NCI-H345 treated with DMSO at 0.1 percent for 48 hours (cell line): Measurements from ENCODE around the gene KLHL29.
"Not testable (repeated sequence)": the region's sequence is repeated elsewhere in the genome, so short reads cannot be mapped to it uniquely, and the experiment has no call there.

Experiments used
- DNase-seq: peaks from one replicate; lab custom pipeline; 2025; ENCODE audit not compliant: unreplicated experiment; lab: John Stamatoyannopoulos, UW

KLHL29 gene

DNA sequence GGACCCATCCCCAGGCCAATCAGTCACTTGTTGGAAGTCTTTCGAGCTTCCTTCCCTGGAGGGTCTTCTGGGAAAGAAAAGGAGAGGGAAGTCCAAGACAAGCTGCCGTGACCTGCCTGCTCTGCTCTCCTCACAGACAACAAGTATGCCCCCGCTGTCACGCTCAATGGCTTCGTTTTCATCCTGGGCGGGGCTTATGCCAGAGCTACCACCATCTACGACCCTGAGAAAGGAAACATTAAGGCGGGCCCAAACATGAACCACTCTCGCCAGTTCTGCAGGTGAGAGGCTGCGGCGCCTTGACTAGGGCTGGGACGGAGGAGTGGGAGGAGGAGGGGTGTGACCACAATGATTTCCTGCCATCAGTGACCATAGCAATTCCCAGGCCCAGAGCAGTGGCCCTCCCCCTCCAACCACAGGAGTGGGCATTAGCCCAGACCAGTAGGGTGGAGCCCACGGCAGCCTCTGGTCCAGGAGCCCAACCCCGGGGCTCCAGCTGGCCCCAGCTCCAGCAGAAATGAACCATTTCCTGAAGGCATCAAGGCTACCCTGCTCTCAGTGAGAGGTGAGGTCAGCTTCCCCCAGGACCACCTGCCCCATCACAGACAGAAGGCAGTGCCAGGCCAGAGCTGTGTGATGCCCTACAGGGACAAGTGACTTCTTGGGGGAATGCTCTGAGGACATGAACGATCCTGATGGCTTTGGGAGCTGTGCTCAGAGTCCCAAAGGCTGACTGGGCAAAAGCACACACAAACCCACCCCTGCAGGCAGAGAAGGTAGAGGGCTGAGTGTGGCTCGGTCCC, 318.8 kb downstream of the KLHL29 start:
- no peak for DNase-seq

DNA sequence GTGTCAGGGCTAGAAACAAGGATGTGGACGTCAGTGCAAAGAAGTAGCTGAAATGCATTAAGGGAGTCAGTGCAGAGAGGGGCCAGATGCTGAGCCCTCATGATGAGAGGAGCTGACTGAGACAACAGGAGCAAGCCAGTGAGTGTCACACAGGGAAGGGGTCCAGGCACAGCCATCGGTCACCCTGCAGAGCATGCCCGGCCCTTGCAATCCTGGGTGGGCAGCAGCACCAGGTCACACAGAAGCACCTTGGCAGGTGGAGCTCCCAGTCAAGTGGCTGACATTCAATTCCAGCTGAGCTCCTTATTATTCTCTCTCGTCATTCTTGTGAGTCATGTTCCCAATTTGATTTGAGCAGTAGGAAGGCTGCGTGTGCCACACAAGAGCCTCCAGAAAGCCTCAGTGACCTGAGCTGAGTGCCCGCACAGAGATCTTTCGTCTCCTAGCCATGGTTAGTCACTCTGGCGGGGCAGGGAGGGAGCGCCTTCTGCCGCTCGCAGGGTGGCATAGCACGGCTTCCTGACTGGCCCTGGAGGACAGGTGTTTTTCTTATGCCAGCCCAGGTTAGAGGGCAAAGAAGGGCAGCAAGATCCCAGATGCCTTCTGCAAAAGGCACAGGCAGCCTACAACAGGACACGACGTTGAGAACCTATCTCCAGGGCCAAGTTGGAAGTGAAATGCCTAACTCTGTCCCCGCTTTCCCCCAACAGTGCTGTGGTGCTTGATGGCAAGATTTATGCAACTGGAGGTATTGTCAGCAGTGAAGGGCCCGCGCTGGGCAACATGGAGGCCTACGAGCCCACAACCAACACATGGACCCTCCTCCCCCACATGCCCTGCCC, 321.0 kb downstream of the KLHL29 start:
- no peak for DNase-seq

- DNase-seq: no peak
Observed at GRCh38 chr2:23706613-23707078, 321.7 kb downstream of the KLHL29 start.

GRCh38 chr2:23707096-23707495, 322.1 kb downstream of the KLHL29 start:
- no peak for DNase-seq

- peak; percentile 22 for DNase-seq
Observed at GRCh38 chr2:23708771-23709170, 323.8 kb downstream of the KLHL29 start.

- DNase-seq: peak; percentile 14
Observed at GRCh38 chr2:23709311-23709710, 324.3 kb downstream of the KLHL29 start.

DNA sequence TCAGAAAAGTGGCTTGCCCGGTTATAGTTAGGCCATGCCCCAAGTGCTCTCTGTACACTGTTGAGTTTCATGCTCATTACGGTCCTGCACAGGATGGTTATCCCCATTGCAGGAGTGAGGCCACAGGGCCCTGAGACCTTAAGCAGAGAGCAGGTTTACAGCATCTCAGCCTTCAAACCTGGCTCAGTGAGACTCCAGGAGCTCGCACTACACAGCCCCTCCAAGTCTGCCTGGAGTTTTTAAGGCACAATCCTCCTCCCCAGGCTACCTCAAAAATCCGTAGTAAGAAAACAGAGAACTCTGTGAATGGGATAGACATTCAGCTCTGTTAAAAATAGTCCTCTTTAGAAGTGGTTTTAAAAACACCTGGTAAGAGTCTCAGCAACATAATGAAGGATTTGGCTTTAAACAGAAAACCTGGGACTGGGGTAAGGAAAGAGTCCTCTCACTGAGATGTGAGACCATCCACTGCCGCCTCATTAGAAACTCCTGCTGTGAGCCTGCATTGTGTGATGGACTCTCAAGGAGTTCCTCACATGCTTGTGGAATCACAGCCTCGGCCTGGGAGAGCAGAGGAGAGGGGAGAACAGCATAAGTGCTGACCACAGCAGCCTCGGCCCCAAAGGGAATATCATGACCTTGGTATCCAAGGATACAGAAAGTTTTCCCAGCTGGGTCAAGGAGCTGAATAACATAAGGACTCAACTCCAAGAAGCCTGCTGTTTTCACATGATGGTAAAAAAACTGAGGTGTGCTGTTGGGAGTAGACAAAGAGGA, 327.2 kb downstream of the KLHL29 start:
- no peak for DNase-seq

- no peak for DNase-seq
Observed at GRCh38 chr2:23712756-23713151, 327.8 kb downstream of the KLHL29 start.

DNA sequence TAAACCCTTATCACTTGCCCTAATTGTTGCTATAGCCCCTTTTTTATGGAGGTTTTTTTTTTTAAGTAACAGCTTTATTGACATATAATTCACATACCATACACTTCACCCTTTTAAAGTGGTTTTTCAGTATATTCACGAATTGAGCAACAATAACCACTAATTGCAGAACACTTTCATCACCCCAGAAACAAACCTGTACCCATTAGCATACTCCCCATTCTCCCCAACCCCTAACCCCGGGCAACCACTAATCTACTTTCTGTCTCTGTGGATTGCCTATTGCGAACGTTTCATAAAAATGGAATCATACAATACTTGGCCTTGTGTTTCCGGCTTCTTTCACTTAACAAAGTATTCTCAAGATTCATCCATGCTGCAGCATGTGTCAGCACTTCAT, 328.4 kb downstream of the KLHL29 start:
- no peak for DNase-seq

- DNase-seq: no peak
Observed at GRCh38 chr2:23718931-23719700, 334.1 kb downstream of the KLHL29 start.

- no peak for DNase-seq
Observed at GRCh38 chr2:23719716-23720115, 334.7 kb downstream of the KLHL29 start.

DNA sequence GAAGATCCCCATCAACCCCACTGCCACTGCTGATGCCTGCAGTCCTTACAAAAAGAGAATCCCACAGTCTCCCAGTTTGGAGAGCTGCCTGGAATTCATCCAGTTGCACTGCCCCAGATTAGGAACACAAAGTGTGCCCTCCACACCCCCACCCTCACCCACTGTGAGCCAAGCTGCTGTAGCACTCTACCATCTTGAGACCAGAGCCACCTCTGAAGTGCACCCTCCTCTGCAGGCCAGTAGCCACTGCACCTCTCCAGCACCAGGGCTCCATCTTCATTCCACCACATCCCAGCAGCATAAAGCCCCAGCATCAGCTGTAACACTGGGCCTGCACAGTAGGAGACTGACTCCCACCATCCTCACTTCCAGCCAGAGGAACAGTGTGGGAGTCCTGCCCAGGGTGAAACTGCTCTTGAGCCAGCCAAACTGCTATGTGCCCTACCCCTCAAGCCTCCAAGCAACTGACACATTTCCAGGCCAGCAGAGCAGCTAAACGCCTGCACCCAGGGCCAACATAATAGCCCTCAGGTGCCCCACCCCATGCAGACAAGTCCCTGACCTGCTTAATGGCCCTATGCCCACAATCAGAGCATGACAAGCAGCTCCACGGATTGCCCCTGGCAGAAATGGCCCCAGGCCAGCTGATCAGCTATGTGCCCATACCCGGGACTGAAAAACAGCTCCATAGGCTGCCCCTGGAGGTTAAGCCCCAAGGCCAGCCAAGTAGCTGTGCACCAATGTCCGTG, 335.9 kb downstream of the KLHL29 start:
- no peak for DNase-seq

DNA sequence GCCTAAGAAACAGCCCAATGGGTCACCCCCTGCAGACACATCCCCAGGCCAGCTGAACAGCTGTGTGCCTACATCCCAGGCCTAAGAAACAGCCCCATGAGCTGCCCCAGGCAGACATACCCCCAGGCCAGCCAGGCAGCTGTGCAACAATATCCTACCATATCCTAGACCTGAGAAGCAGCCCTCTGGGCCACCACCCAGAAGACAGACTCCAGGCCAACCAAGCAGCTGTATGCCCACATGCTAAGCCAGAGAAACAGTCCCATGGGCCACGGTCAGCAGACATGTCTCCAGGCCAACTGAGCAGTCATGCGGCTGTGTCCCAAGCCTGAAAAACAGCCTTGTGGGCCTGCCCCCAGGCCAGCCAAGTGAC, 336.5 kb downstream of the KLHL29 start:
- DNase-seq: no peak

DNA sequence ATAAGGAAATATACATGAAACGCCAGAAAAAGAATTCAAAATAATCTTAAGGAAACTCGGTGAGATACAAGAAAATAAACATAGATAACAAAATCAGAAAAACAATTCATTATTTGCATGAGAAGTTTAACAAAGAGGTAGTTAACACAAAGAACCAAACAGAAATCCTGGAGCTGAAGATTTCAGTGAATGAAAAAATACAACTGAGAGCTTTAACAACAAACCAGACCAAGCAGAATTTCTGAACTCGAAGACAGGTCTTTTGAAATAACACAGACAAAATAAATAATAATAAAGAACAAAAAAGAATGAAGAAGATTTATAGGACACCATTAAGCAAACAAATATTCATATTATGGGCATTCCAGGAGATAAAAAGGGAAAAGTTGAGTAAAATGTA, 337.3 kb downstream of the KLHL29 start:
- DNase-seq: no peak

DNA sequence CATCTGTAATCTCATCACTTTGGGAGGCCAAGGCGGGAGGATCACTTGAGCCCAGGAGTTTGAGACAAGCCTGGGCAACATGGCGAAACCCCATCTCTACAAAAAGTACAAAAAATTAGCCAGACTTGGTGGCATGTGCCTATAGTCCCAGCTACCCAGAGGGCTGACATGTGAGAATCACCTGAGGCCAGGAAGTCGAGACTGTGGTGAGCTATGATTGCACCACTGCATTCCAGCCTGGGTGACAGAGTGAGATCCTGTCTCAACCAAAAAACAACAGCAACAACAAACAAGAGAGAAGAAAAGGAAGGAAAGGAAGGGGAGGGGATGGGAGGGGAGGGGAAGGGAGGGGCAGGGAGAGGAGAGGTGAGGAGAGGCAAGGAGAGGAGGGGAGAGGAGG, 338.1 kb downstream of the KLHL29 start:
- not testable (repeated sequence) for DNase-seq

GRCh38 chr2:23734416-23734815, 349.4 kb downstream of the KLHL29 start:
- DNase-seq: no peak

DNA sequence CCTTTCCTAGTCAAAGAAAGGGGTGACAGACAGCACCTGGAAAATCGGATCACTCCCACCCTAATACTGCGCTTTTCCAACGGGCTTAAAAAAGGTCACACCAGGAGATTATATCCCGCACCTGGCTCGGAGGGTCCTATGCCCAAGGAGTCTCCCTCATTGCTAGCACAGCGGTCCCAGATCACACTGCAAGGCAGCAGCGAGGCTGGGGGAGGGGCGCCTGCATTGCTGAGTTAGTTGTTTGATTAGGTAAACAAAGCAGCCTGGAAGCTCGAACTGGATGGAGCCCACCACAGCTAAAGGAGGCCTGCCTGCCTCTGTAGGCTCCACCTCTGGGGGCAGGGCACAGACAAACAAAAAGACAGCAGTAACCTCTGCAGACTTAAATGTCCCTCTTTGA, 351.8 kb downstream of the KLHL29 start:
- not testable (repeated sequence) for DNase-seq

DNA sequence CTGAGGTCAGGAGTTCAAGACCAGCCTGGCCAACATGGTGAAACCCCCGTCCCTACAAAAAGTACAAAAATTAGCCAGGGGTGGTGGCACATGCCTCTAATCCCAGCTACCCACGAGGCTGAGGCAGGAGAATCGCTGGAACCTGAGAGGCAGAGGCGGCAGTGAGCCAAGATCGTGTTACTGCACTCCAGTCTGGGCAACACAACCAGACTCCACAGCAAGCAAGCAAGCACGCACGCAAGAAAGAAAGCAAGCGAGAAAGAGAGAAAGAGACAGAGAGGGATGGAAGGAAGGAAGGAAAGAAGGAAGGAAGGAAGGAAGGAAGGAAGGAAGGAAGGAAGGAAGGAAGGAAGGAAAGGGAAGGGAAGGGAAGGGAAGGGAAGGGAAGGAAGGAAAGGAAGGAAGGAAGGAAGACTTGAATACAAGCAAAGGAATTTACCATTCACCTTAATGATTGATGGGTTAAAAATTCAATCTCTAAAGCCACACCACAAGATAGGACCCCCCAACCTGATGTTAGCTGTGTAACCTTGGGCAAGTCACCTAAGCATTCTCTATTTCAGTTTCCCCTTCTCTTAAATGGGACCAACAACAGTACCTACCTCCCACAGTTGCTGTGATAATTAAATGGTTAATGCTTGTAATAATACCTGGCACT, 360.2 kb downstream of the KLHL29 start:
- no peak for DNase-seq

DNA sequence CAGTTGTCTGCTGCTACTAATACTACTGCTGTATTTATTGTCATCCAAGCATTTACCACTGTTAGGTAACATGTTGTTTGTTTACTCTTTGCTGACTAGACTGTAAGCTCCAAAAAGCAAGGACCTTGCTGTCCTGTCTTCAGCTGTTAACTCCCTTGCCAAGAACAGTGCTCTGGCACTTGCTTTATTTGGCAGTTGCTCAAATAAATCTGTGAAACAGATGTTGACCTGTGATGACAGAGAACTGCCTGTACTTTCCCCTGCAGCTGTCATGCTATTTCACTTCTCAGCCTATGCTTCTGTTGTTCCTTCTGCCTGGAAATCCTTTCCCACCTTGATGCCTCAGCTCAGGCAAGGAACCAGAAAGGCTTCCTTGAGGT, 360.7 kb downstream of the KLHL29 start:
- no peak for DNase-seq
